HL-60 (cell line): ENCODE results near the gene FBXW9.

Source experiments
- POLR2AphosphoS5 ChIP-seq: IDR thresholded peaks from 2 replicates; pipeline ENCODE4 v1.6.1; 2012; ENCODE audit warnings: low read depth
- REST ChIP-seq: IDR thresholded peaks from 2 replicates; pipeline ENCODE4 v1.6.1; 2012; ENCODE audit warnings: low read depth; ENCODE audit not compliant: insufficient replicate concordance

- TF ChIP-seq POLR2AphosphoS5, result no peak
- TF ChIP-seq REST, result no peak
These were observed 46.5 kb downstream of the FBXW9 start for GRCh38 chr19:12649941-12650340.
